Esophagus muscularis mucosa (tissue), 4 donors: ENCODE results near the gene YES1.

Experiments
- CTCF ChIP-seq, 3 experiments: fragments of 200-600 bp in 2 of 3; fragments of 450-650 bp in 1 of 3; sonication (generic) in 2 of 3; IDR thresholded peaks; one replicate each; pipeline ENCODE4 v1.5.1; 2017 to 2019; ENCODE audit warnings: antibody characterized with exemption in 3 of 3, mild to moderate bottlenecking in 2 of 3, moderate library complexity in 1 of 3
- EP300 ChIP-seq: sonication (generic); formaldehyde crosslinking; IDR thresholded peaks from one replicate; pipeline ENCODE4 v1.6.1; 2017; ENCODE audit warnings: antibody characterized with exemption
- POLR2A ChIP-seq: fragments of 450-650 bp; IDR thresholded peaks from one replicate; pipeline ENCODE4 v1.6.1; 2017; ENCODE audit warnings: antibody characterized with exemption, moderate library complexity, mild to moderate bottlenecking, low read depth
- POLR2AphosphoS5 ChIP-seq, 2 donors: sonication (generic); formaldehyde crosslinking; IDR thresholded peaks; one replicate each; pipeline ENCODE4 v1.6.1; 2017; ENCODE audit warnings: antibody characterized with exemption in 2 of 2

GRCh38 chr18:840023-840408, 28.0 kb upstream of the YES1 start:
- TF ChIP-seq POLR2AphosphoS5 (IDR thresholded peaks at IDR 0.05) (no peak), CTCF (IDR thresholded peaks at IDR 0.05) (no peak), POLR2A (no peak), EP300 (no peak)
